Kidney epithelial cell (primary cell): ENCODE results near the gene EOGT. TPM values are rescaled to one million over a fixed set of nuclear protein-coding genes. Genes with fewer than 3 reads are reported as not detected.

ENCODE experiments used
- DNase-seq: peaks from one replicate; pipeline ENCODE4 v3.0.0-alpha.2; 2010; ENCODE audit warnings: low read depth
- H3K27me3 ChIP-seq: 2 replicates; pipeline ENCODE4 v1.6.0; 2011; ENCODE audit warnings: low read length; ENCODE audit not compliant: control insufficient read depth, insufficient read depth
- H3K36me3 ChIP-seq: 2 replicates; pipeline ENCODE4 v1.5.1; 2011; ENCODE audit warnings: low read length; ENCODE audit not compliant: control insufficient read depth, insufficient read depth
- H3K4me3 ChIP-seq: 2 replicates; pipeline ENCODE4 v1.5.1; 2011; ENCODE audit warnings: low read depth, mild to moderate bottlenecking, control low read depth, low read length
- CTCF ChIP-seq: IDR thresholded peaks from 2 replicates; pipeline ENCODE4 v1.5.1; 2011; ENCODE audit warnings: mild to moderate bottlenecking, moderate library complexity, low read length, control low read depth, inconsistent platforms; ENCODE audit not compliant: insufficient read depth, poor library complexity, severe bottlenecking
- total RNA-seq: library from RNA; depleted of rRNA; stranded (reverse); fragments of >200 nt; gene quantifications from 2 replicates; pipeline ENCODE4 v1.2.3, GENCODE V29; 2015

EOGT gene
- total RNA-seq, 1 donor from 2014 or later, result 28.3 TPM

DNA sequence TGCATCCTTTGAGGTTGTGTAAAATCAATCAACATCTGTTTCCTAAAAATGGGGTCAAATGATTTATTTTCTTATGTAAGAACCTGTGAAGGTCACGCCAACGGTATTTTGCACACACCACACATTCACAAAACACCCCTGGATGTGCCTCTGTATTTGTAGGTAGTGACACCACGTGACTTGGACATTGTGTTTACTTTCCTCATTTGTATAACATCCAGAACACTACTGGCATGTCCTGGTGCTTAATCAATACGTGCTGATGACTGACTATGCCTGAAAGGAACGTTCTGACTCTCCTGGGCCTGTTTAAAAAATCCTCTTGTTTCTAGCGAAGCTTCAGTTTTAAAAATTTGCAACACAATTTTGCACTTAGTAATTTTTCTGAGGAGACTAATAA is 77.7 kb downstream of the EOGT start:
- no peaks in the 10 kb centered on the region for H3K36me3 ChIP-seq
- no peak for DNase-seq
- TF ChIP-seq CTCF, result no peak
- no peak overlapping the region for H3K4me3 ChIP-seq
- peaks cover 21% of the 10 kb centered on the region for H3K27me3 ChIP-seq

DNA sequence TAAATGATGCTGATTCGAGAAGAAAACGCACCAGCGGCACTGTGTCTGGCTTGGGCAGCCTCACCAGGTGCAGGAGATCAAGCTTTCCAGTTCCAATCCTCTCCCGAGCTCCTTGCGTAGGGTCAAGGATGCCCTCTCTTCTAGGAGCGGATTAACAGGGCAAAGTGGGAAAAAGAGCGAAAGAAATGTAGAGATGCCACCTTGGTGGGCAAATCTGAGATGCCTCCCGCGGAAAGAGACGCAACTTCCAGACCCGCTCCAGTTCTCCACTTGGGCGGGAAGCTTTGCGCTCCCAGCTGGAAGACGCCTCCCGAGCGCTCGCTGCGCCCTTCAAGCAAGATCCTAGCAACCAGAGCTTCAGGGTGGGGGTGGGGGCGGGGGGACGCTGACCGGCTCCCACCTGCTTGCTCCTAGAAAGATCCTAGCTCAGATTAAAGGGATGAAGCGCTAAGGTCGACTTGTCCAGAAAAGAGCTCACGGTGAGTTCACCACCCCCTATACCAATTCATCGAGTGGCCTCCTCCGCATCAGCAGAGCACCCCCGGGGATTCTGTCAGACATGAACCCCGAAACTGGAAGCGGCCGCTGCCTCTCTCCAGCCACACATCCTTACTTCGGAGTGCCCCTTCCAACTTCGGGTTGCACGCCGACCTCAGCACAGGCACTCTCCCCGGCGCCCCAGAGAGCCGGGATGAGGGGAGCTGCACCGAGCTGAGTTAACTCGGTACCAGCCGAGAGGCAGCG is 81.9 kb downstream of the EOGT start:
- DNase-seq, result no peak
- Histone ChIP-seq H3K27me3 (peaks cover 26% of the 10 kb centered on the region), H3K4me3 (no peak overlapping the region), H3K36me3 (no peaks in the 10 kb centered on the region)
- no peak for TF ChIP-seq CTCF

Other genes starting within 250 kb of the EOGT start
- gene TAFA4, start 81.1 kb downstream of the EOGT start, total RNA-seq, result not detected in 2 replicates
- gene TMF1, start 38.6 kb upstream of the EOGT start, total RNA-seq, result 19.3 and 20.1 TPM in 2 replicates
- gene UBA3, start 66.7 kb upstream of the EOGT start, total RNA-seq, result 46.6 and 53.1 TPM in 2 replicates
- 74.5 and 86.6 TPM in 2 replicates for gene ARL6IP5, start 71.3 kb upstream of the EOGT start, total RNA-seq
- not detected in 2 replicates for gene LMOD3, start 108.9 kb upstream of the EOGT start, total RNA-seq